Measurements from ENCODE around the gene SAMD9L. TPM values are rescaled to one million over a fixed set of nuclear protein-coding genes. Genes with fewer than 3 reads are reported as not detected.

Gene SAMD9L
- total and polyA plus RNA-seq, 2 donors (not counting 1 experiment from before 2014, with no cell fraction given): 11.8 to 23.9 TPM

DNA sequence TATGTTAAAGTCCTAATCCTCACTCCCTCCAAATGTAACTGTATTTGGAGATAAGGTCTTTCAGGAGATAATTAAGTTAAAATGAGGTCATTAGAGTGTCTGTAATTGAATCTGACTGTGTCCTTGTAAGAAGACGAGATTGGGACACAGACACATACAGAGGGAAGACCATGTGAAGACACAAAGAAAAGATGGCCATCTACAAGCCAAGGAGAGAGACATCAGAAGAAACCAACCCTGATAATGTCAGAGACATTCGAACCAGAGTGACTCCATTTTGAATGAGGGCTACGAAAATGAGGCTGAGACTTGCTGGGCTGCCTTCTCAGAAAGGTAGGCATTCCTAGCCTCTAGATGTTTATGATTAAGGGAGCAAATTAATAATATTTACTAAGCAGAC is 542 bp upstream of the SAMD9L start:
- no peak for DNase-seq (ENCODE audit: low read depth in 2 of 2)
- peaks cover 2% of the 10 kb centered on the region for H3K4me1 ChIP-seq (ENCODE audit: control insufficient read depth, extremely low read depth, insufficient read depth, low read length)
- peak overlapping the region; percentile 94 for H2AFZ ChIP-seq (ENCODE audit: low read length)
- H3K79me2 ChIP-seq (ENCODE audit: control insufficient read depth, insufficient read depth, low read length): no peaks in the 10 kb centered on the region
- peak overlapping the region in 1 of 4 experiments; percentile 58 for H3K4me3 ChIP-seq (replicated peaks in 1 of 4; ENCODE audit: control extremely low read depth in 1 of 4, insufficient read depth in 1 of 4, low read depth in 3 of 4, low read length in 4 of 4)
- H3K9me3 ChIP-seq (ENCODE audit: control insufficient read depth, insufficient read depth, low read depth, low read length): no peaks in the 10 kb centered on the region
- no peak overlapping the region for H3K9ac ChIP-seq (ENCODE audit: insufficient read depth, low read length)
- H3K27ac ChIP-seq (ENCODE audit: insufficient read depth, low read length): peak overlapping the region; percentile 61
- no peaks in the 10 kb centered on the region for H3K27me3 ChIP-seq (ENCODE audit: control insufficient read depth, insufficient read depth, low read length)
- H4K20me1 ChIP-seq (ENCODE audit: control insufficient read depth, extremely low read depth, insufficient read depth, low read length): no peaks in the 10 kb centered on the region
- H3K36me3 ChIP-seq (ENCODE audit: control insufficient read depth, insufficient read depth, low read length): peaks cover 3% of the 10 kb centered on the region
- TF ChIP-seq, protein P1, sequence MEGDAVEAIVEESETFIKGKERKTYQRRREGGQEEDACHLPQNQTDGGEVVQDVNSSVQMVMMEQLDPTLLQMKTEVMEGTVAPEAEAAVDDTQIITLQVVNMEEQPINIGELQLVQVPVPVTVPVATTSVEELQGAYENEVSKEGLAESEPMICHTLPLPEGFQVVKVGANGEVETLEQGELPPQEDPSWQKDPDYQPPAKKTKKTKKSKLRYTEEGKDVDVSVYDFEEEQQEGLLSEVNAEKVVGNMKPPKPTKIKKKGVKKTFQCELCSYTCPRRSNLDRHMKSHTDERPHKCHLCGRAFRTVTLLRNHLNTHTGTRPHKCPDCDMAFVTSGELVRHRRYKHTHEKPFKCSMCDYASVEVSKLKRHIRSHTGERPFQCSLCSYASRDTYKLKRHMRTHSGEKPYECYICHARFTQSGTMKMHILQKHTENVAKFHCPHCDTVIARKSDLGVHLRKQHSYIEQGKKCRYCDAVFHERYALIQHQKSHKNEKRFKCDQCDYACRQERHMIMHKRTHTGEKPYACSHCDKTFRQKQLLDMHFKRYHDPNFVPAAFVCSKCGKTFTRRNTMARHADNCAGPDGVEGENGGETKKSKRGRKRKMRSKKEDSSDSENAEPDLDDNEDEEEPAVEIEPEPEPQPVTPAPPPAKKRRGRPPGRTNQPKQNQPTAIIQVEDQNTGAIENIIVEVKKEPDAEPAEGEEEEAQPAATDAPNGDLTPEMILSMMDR (conservative IDR thresholded peaks at IDR 0.05 in 1 of 2, IDR thresholded peaks at IDR 0.05 in 1 of 2; ENCODE audit: low read depth in 1 of 2, low read length in 2 of 2): no peak
- TF ChIP-seq EZH2 (IDR thresholded peaks at IDR 0.05; ENCODE audit: low read length, missing control alignments): no peak
- H3K4me2 ChIP-seq (ENCODE audit: extremely low read depth, insufficient read depth, low read length): peak overlapping the region; percentile 97

DNA sequence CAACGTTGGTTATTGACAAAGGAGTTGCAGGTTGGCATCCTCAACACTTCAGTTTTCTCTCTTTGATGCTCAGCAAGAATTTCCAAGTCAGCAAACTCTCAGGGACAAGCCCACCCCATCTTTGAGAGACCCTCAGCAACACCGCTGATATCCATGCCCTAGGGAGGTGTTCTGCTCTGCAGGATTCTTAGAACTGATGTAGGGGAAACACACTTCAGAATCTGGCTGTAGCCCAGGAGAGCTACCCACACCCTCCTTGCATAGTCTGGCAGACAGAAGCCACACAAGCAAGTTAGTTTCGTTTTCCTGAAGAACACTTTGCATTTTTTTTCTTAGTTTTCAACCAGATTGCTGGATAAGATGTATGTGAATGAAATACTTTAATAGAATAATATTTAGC is 822 bp downstream of the SAMD9L start:
- H3K79me2 ChIP-seq (ENCODE audit: control insufficient read depth, insufficient read depth, low read length): no peaks in the 10 kb centered on the region
- peaks cover 2% of the 10 kb centered on the region for H3K4me1 ChIP-seq (ENCODE audit: control insufficient read depth, extremely low read depth, insufficient read depth, low read length)
- H4K20me1 ChIP-seq (ENCODE audit: control insufficient read depth, extremely low read depth, insufficient read depth, low read length): no peaks in the 10 kb centered on the region
- peak overlapping the region; percentile 61 for H3K27ac ChIP-seq (ENCODE audit: insufficient read depth, low read length)
- H3K27me3 ChIP-seq (ENCODE audit: control insufficient read depth, insufficient read depth, low read length): no peaks in the 10 kb centered on the region
- peak overlapping the region; percentile 52 to 91 (median 60) for H3K4me3 ChIP-seq (replicated peaks in 1 of 4; ENCODE audit: control extremely low read depth in 1 of 4, insufficient read depth in 1 of 4, low read depth in 3 of 4, low read length in 4 of 4)
- H3K36me3 ChIP-seq (ENCODE audit: control insufficient read depth, insufficient read depth, low read length): peaks cover 5% of the 10 kb centered on the region
- TF ChIP-seq, protein P1 (conservative IDR thresholded peaks at IDR 0.05 in 1 of 2, IDR thresholded peaks at IDR 0.05 in 1 of 2; ENCODE audit: low read depth in 1 of 2, low read length in 2 of 2): no peak
- no peak for TF ChIP-seq EZH2 (IDR thresholded peaks at IDR 0.05; ENCODE audit: low read length, missing control alignments)
- no peaks in the 10 kb centered on the region for H3K9me3 ChIP-seq (ENCODE audit: control insufficient read depth, insufficient read depth, low read depth, low read length)
- peak overlapping the region; percentile 94 for H2AFZ ChIP-seq (ENCODE audit: low read length)
- DNase-seq (ENCODE audit: low read depth in 2 of 2): peak; percentile 66 to 69
- H3K4me2 ChIP-seq (ENCODE audit: extremely low read depth, insufficient read depth, low read length): peak overlapping the region; percentile 97
- H3K9ac ChIP-seq (ENCODE audit: insufficient read depth, low read length): no peak overlapping the region

DNA sequence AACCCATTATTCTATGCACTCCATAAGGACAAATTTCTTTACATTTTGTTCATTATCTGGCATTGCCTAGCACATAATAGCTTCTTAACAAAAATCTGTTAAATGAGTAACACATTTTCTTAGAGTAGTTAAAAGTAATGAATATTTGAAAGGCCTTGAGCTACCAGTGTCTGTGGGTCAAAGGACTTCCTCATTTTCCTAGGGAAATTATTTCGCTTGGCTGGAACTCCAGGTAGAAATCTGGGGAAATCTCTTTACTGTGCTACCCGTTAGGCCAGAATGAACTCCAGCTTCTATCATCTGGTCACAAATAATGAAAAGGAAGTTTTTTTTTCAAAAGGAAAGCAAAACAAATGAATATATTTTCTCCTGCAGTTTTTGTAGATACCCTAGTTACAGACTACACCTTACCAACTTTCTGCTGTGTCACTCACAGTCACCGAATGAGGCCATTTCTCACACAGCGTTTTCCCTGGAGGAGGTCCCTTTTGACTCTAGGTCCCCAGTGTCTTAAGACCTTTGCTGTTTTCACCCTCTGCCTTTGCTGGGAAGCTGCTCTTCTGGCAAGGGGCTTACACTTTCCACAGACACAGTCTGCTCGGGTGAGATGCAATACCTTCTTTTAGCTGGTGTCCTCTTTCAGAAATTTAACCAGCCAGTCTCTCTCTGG is 1.6 kb downstream of the SAMD9L start:
- DNase-seq (ENCODE audit: low read depth in 2 of 2): no peak
- Histone ChIP-seq H3K4me2 (ENCODE audit: extremely low read depth, insufficient read depth, low read length) (peak overlapping the region; percentile 97), H3K27ac (ENCODE audit: insufficient read depth, low read length) (peak overlapping the region; percentile 13), H4K20me1 (ENCODE audit: control insufficient read depth, extremely low read depth, insufficient read depth, low read length) (no peaks in the 10 kb centered on the region), H3K36me3 (ENCODE audit: control insufficient read depth, insufficient read depth, low read length) (peaks cover 5% of the 10 kb centered on the region), H3K9ac (ENCODE audit: insufficient read depth, low read length) (no peak overlapping the region), H3K9me3 (ENCODE audit: control insufficient read depth, insufficient read depth, low read depth, low read length) (no peaks in the 10 kb centered on the region), H3K4me1 (ENCODE audit: control insufficient read depth, extremely low read depth, insufficient read depth, low read length) (peaks cover 2% of the 10 kb centered on the region), H3K4me3 (replicated peaks in 1 of 4; ENCODE audit: control extremely low read depth in 1 of 4, insufficient read depth in 1 of 4, low read depth in 3 of 4, low read length in 4 of 4) (peak overlapping the region; percentile 52 to 91 (median 60)), H3K79me2 (ENCODE audit: control insufficient read depth, insufficient read depth, low read length) (no peaks in the 10 kb centered on the region), H3K27me3 (ENCODE audit: control insufficient read depth, insufficient read depth, low read length) (no peaks in the 10 kb centered on the region), H2AFZ (ENCODE audit: low read length) (peak overlapping the region; percentile 76)
- TF ChIP-seq, protein P1 (conservative IDR thresholded peaks at IDR 0.05 in 1 of 2, IDR thresholded peaks at IDR 0.05 in 1 of 2; ENCODE audit: low read depth in 1 of 2, low read length in 2 of 2): no peak
- TF ChIP-seq EZH2 (IDR thresholded peaks at IDR 0.05; ENCODE audit: low read length, missing control alignments): no peak
